ENCODE results near the gene ANAPC5.
"Not testable (repeated sequence)": the region's sequence is repeated elsewhere in the genome, so short reads cannot be mapped to it uniquely, and the experiment has no call there.

The ANAPC5 gene

GRCh38 chr12:121345151-121345815 lies 6.9 kb downstream of the ANAPC5 start:
- Mint-ChIP-seq H3K4me3 (no peak overlapping the region), H3K27ac (no peak overlapping the region), H3K9me3 (no peaks in the 10 kb centered on the region), H3K4me1 (ENCODE audit: low read depth) (peaks cover 19% of the 10 kb centered on the region), H3K27me3 (ENCODE audit: low read depth) (no peaks in the 10 kb centered on the region), H3K36me3 (ENCODE audit: low read depth) (peaks cover 37% of the 10 kb centered on the region)

DNA sequence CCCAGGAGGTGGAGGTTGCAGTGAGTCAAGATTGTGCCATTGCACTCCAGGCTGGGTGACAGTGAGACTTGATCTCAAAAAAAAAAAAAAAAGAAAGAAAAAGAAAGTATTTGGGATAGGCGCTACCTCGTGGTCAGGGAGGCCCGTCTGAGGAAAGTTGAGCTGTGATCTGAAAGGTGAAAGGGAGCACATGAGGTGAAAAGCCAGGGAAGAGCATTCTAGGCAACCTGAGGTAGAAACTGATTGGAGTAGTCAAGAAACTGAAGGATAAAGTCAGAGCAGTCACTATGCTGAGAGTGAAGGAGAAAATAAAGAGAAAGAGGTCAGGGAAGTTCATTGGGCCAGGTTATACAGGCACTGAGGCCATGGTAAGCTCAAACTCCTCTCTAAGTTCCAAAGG lies 7.7 kb downstream of the ANAPC5 start:
- Mint-ChIP-seq H3K36me3 (ENCODE audit: low read depth) (peaks cover 37% of the 10 kb centered on the region), H3K4me3 (no peak overlapping the region), H3K27me3 (ENCODE audit: low read depth) (no peaks in the 10 kb centered on the region), H3K27ac (no peak overlapping the region), H3K9me3 (no peaks in the 10 kb centered on the region), H3K4me1 (ENCODE audit: low read depth) (peaks cover 16% of the 10 kb centered on the region)

DNA sequence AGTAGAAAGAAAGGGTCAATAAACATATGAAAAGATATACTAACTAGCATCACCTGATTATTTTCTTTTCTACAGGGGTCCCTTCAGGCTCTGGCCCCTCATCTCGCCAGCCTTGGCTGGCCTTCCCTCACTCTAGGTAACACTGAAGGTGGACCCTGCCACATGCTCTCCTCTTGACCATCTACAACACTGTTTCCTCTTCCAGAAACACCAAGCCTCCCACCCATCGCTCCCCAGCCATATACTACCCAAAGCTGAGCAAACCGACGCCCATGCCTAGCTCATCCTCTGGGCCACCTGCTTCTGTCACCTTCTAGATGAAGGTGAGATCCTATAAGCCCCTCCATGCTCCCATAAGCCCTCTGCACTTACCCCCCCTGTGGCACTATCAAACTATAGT lies 14.8 kb downstream of the ANAPC5 start:
- Mint-ChIP-seq H3K4me3 (no peak overlapping the region), H3K36me3 (ENCODE audit: low read depth) (peaks cover 25% of the 10 kb centered on the region), H3K27me3 (ENCODE audit: low read depth) (no peaks in the 10 kb centered on the region), H3K27ac (no peak overlapping the region), H3K9me3 (no peaks in the 10 kb centered on the region), H3K4me1 (ENCODE audit: low read depth) (peaks cover 2% of the 10 kb centered on the region)

- Mint-ChIP-seq H3K4me1 (ENCODE audit: low read depth) (peaks cover 2% of the 10 kb centered on the region), H3K27ac (no peak overlapping the region), H3K27me3 (ENCODE audit: low read depth) (no peaks in the 10 kb centered on the region), H3K36me3 (ENCODE audit: low read depth) (peaks cover 32% of the 10 kb centered on the region), H3K4me3 (no peak overlapping the region), H3K9me3 (no peaks in the 10 kb centered on the region)
Observed at GRCh38 chr12:121334513-121335343, 17.5 kb downstream of the ANAPC5 start.

DNA sequence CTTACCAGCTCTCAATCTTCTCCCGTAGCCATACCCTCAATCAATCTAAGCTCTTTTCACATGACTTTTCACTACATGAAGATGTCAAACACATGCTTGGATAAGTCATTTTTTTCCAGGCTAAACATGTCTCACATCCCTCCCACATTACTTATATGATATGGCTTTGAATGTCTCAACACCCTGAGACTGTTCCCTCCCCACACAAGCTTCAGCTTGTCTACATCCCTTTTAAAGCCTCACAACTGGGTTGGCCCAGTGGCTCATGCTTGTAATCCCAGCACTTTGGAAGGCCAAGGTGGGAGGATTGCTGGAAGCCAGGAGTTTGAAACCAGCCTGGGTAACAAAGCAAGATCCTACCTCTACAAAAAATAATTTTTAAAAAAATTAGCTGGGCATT lies 18.5 kb downstream of the ANAPC5 start:
- Mint-ChIP-seq H3K4me1 (ENCODE audit: low read depth) (peaks cover 2% of the 10 kb centered on the region), H3K36me3 (ENCODE audit: low read depth) (peaks cover 33% of the 10 kb centered on the region), H3K9me3 (no peaks in the 10 kb centered on the region), H3K27me3 (ENCODE audit: low read depth) (no peaks in the 10 kb centered on the region), H3K27ac (peak overlapping the region; percentile 39), H3K4me3 (no peak overlapping the region)

DNA sequence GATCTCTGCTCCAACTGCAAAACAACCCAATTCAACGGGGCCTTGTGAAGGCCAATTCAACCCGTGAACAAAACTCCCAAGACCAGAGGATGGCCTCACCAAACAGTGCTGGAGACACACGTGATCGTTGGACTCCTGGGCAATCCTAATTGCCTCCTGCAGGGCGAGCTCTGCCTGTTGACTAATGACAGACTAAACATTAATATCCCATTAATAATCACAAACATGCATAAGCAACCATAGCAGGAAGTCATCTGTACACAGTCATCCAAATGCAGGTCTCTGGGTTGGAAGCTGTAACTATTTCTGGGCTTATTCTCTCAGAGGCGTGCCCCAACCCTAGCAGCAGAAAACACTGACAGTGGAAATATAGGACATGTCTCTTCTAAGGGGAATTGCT lies 21.0 kb downstream of the ANAPC5 start:
- H3K9me3 Mint-ChIP-seq, result no peaks in the 10 kb centered on the region
- peaks cover 48% of the 10 kb centered on the region for H3K36me3 Mint-ChIP-seq (ENCODE audit: low read depth)
- H3K27ac Mint-ChIP-seq, result no peak overlapping the region
- H3K4me1 Mint-ChIP-seq (ENCODE audit: low read depth), result peaks cover 4% of the 10 kb centered on the region
- H3K4me3 Mint-ChIP-seq, result no peak overlapping the region
- no peaks in the 10 kb centered on the region for H3K27me3 Mint-ChIP-seq (ENCODE audit: low read depth)

DNA sequence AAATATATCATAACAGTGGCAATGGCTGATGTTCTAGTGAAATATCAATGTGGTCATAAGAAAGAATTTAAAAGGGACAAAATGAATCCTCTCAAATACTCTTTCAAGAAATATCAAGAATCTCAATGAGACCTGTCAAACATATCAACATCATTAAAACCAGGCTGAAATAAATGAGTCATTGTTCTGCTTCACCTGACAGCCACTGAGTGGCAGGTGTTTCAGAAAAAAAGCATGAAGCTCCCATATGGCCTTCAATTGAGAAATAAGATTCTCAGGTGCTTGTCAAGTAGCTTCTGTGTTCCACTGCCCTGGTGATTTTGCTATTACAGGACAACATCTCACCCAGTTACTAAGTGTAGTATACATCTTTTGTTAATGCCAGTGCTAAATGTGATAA lies 21.5 kb downstream of the ANAPC5 start:
- Mint-ChIP-seq H3K36me3 (ENCODE audit: low read depth) (peaks cover 54% of the 10 kb centered on the region), H3K4me3 (no peak overlapping the region), H3K27me3 (ENCODE audit: low read depth) (no peaks in the 10 kb centered on the region), H3K27ac (no peak overlapping the region), H3K9me3 (no peaks in the 10 kb centered on the region), H3K4me1 (ENCODE audit: low read depth) (peaks cover 4% of the 10 kb centered on the region)

GRCh38 chr12:121330195-121330594 lies 22.0 kb downstream of the ANAPC5 start:
- Mint-ChIP-seq H3K4me3 (no peak overlapping the region), H3K27ac (no peak overlapping the region), H3K4me1 (ENCODE audit: low read depth) (peaks cover 4% of the 10 kb centered on the region), H3K36me3 (ENCODE audit: low read depth) (peaks cover 52% of the 10 kb centered on the region), H3K27me3 (ENCODE audit: low read depth) (no peaks in the 10 kb centered on the region), H3K9me3 (no peaks in the 10 kb centered on the region)

DNA sequence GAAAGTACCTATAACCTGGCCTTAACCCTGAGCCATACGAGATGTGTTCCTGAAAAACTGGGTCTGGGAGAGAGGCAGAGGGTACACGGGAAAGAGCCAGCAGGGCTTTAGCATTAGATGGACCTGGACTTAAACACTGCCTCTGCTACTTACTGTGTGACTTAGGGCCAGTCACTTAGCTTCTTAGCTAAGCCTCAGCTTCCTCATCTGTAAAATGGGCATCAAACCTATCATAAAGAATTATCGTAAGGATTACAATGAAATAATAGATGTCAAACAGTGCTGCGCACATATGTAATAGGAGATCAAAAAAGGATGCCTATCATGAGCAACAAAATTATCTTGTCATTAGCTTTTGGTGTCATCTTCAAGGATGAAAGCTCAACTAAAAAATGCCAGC lies 23.6 kb downstream of the ANAPC5 start:
- Mint-ChIP-seq H3K4me3 (no peak overlapping the region), H3K36me3 (ENCODE audit: low read depth) (peaks cover 49% of the 10 kb centered on the region), H3K27me3 (ENCODE audit: low read depth) (no peaks in the 10 kb centered on the region), H3K9me3 (no peaks in the 10 kb centered on the region), H3K4me1 (ENCODE audit: low read depth) (peaks cover 3% of the 10 kb centered on the region), H3K27ac (no peak overlapping the region)

DNA sequence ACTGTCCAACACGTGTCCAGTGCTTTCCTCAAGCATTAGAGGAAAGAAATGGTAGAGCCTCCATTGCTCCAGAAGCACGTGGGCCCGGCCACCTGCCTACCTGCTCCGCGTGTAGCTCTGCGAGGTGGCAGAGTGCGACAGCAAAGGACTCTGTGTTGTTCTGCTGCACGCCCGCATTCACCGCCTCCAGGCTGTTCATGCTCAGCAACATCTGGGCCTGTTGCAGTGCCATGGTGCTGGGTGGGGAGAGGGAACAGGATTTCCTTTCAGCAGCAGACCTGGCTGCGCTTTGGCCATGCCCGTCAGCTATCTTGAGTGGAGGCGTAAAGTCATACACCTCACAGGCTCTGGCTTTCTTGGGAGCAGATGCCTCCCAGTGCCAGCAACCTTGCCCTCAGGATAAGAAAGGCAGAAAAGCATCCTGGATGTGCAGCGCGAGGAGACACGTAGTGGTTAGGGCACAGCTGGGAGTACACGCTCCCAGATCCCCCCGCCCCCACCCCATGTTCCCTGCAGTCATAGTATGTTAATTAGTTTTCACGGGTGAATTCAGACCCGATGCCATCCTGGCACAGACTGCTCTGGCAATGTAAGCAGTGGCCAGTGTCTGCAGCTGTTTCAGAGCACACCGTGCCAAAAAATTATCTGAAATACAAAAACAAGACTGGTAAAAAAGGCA lies 25.1 kb downstream of the ANAPC5 start:
- H3K9me3 Mint-ChIP-seq, result no peaks in the 10 kb centered on the region
- H3K27me3 Mint-ChIP-seq (ENCODE audit: low read depth), result no peaks in the 10 kb centered on the region
- no peak overlapping the region for H3K4me3 Mint-ChIP-seq
- H3K36me3 Mint-ChIP-seq (ENCODE audit: low read depth), result peaks cover 48% of the 10 kb centered on the region
- H3K4me1 Mint-ChIP-seq (ENCODE audit: low read depth), result peaks cover 2% of the 10 kb centered on the region
- H3K27ac Mint-ChIP-seq, result no peak overlapping the region

DNA sequence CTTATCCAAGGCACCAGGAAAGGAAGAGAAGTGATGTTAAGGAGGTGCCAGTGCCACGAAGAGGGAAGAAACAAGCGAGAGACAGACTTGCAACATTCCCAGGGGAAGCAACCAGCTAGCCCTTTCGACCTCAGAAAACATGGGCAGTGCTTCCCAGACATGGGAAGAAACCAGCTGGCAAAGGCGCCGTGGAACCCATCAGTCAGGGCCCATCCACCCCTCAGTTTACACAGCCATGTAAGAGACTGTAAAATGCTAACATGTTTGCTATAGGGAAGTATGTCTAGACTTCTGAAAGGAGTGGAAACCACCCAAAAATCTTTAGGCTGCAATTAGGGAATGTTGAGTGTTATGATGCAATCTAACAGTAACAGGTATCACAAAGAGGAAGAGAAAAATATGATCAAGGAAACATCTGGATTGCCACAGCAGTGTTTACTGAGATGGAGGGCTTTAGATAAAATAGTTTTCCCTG lies 26.3 kb downstream of the ANAPC5 start:
- no peaks in the 10 kb centered on the region for H3K27me3 Mint-ChIP-seq (ENCODE audit: low read depth)
- peaks cover 2% of the 10 kb centered on the region for H3K4me1 Mint-ChIP-seq (ENCODE audit: low read depth)
- H3K36me3 Mint-ChIP-seq (ENCODE audit: low read depth), result peaks cover 44% of the 10 kb centered on the region
- H3K27ac Mint-ChIP-seq, result no peak overlapping the region
- H3K4me3 Mint-ChIP-seq, result no peak overlapping the region
- no peaks in the 10 kb centered on the region for H3K9me3 Mint-ChIP-seq

DNA sequence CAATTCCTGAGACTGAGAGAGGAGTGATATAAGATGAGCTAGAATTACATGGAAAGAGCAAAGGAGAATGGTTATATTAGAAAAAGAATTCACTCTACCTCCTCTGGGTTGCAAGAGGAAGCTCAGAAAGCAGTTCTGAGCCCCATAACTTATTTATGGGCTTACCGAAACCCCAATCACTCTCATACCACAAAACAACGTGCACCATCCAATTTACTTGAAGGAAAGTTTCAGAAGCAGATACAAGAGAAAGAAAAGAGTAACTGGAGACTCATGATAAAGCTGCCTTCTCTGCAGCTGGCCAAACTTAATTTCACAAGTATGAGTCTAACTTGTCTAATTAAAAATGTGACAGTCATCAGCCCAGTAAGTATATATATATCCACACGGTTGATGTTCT lies 28.3 kb downstream of the ANAPC5 start:
- Mint-ChIP-seq H3K4me3 (no peak overlapping the region), H3K36me3 (ENCODE audit: low read depth) (peaks cover 38% of the 10 kb centered on the region), H3K9me3 (no peaks in the 10 kb centered on the region), H3K4me1 (ENCODE audit: low read depth) (peaks cover 2% of the 10 kb centered on the region), H3K27ac (no peak overlapping the region), H3K27me3 (ENCODE audit: low read depth) (no peaks in the 10 kb centered on the region)

DNA sequence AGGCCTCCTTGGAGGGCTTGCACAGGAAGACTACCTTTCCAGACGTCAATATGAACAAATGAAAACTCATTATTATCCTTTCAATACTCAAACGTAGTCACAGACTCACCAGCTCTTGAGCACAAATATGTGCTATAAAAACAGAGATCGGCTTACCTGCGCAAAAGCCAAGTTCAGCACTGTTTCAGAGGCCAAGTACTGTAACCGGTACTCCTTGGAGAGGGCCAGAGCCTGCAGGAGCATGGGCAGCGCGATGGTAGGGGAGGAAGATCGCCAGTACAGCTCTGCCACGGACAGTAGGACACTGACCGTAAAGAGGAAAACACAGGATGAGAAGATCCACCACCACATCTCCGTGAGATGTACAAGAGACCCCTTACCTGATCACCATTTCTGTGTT lies 34.1 kb downstream of the ANAPC5 start:
- Mint-ChIP-seq H3K36me3 (ENCODE audit: low read depth) (peaks cover 33% of the 10 kb centered on the region), H3K4me3 (no peak overlapping the region), H3K9me3 (no peaks in the 10 kb centered on the region), H3K4me1 (ENCODE audit: low read depth) (peaks cover 11% of the 10 kb centered on the region), H3K27ac (no peak overlapping the region), H3K27me3 (ENCODE audit: low read depth) (no peaks in the 10 kb centered on the region)

- Mint-ChIP-seq H3K36me3 (ENCODE audit: low read depth) (peaks cover 47% of the 10 kb centered on the region), H3K4me1 (ENCODE audit: low read depth) (peaks cover 15% of the 10 kb centered on the region), H3K27ac (no peak overlapping the region), H3K4me3 (no peak overlapping the region), H3K9me3 (no peaks in the 10 kb centered on the region), H3K27me3 (ENCODE audit: low read depth) (no peaks in the 10 kb centered on the region)
Observed at GRCh38 chr12:121314431-121314830, 37.8 kb downstream of the ANAPC5 start.

DNA sequence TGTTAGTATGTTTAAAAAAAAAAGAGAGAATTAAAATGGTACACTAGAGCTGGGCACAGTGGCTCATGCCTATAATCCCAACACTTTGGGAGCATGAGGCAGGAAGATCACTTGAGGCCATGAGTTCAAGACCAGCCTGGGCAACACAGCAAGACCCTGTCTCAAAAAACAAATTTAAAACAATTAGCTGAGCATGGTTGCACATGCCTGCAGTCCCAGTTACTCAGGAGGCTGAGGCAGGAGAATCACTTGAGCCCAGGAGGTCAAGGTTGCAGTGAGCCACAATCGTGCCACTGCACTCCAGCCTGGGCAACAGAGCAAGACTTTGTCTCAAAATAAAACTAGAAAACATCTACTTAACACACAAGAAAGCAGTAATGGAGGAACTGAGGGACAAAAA lies 42.0 kb downstream of the ANAPC5 start:
- H3K4me3 Mint-ChIP-seq; H3K27me3 Mint-ChIP-seq (ENCODE audit: low read depth); H3K9me3 Mint-ChIP-seq; H3K27ac Mint-ChIP-seq: not testable (repeated sequence)
- Mint-ChIP-seq H3K36me3 (ENCODE audit: low read depth) (peaks cover 37% of the 10 kb centered on the region), H3K4me1 (ENCODE audit: low read depth) (peaks cover 12% of the 10 kb centered on the region)
